LNCaP clone FGC (cell line): ENCODE results near the gene UBE2D2.

Experiments
- DNase-seq: peaks from one replicate; pipeline ENCODE4 v3.0.0-alpha.2; 2011; ENCODE audit warnings: low read depth
- H3K4me3 ChIP-seq: 2 replicates; pipeline ENCODE4 v1.5.1; 2011; ENCODE audit warnings: mild to moderate bottlenecking, low read depth, low read length, control low read depth
- TF ChIP-seq, protein P1 (sequence below): IDR thresholded peaks from 2 replicates; pipeline ENCODE4 v1.5.1; 2012; ENCODE audit warnings: mild to moderate bottlenecking; ENCODE audit not compliant: control insufficient read depth, insufficient read depth; ENCODE audit errors: extremely low read depth

Gene UBE2D2

DNA sequence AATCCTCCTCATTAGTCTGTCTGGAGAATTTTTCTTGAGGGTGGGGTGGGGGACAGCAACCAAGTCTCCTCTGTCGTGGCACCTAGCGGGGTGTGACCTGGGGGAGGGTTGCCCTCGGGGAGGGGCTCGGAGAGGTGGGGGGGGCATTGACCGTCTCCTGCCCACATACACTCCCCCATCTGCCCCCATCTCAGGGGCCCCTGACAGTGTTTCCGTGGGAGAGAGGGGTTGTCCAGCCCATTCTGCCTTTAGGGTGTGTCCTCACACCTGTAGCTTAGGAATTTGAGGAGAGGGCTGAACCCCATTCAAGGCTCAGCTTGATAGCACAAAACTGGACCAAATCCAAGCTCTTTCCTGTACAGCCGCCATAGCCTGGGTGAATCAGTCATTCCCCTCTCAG is 81.1 kb downstream of the UBE2D2 start:
- H3K4me3 ChIP-seq, result no peak overlapping the region
- DNase-seq, result no peak
- TF ChIP-seq, protein P1, sequence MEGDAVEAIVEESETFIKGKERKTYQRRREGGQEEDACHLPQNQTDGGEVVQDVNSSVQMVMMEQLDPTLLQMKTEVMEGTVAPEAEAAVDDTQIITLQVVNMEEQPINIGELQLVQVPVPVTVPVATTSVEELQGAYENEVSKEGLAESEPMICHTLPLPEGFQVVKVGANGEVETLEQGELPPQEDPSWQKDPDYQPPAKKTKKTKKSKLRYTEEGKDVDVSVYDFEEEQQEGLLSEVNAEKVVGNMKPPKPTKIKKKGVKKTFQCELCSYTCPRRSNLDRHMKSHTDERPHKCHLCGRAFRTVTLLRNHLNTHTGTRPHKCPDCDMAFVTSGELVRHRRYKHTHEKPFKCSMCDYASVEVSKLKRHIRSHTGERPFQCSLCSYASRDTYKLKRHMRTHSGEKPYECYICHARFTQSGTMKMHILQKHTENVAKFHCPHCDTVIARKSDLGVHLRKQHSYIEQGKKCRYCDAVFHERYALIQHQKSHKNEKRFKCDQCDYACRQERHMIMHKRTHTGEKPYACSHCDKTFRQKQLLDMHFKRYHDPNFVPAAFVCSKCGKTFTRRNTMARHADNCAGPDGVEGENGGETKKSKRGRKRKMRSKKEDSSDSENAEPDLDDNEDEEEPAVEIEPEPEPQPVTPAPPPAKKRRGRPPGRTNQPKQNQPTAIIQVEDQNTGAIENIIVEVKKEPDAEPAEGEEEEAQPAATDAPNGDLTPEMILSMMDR, result no peak

GRCh38 chr5:139642891-139643871 is 82.0 kb downstream of the UBE2D2 start:
- no peak overlapping the region for H3K4me3 ChIP-seq
- DNase-seq, result peak; percentile 52
- TF ChIP-seq, protein P1, result no peak

DNA sequence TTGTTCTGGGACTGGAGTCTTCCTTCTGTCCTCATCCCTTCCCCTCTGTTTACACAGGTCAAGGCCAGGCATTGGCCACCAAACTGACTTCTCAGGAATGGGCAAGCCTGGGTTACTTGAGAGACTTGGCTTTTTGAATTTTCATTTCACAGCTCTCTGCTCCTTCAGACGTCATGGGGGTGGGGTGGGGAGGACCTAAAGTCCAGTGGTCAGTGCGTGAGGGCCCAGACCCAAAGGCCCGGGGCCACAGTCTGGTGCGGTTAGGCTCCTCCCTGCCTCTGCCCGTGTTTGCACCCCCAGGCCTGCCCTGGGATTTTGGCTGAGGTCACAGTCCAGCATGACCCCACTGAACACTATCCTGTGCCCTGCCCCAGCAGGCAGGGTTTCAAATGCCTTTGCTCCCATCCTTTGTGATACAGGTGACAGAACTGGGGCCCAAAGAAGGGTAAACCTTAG is 82.9 kb downstream of the UBE2D2 start:
- TF ChIP-seq, protein P1, result no peak
- H3K4me3 ChIP-seq, result no peak overlapping the region
- peak; percentile 25 for DNase-seq

- no peak for DNase-seq
- TF ChIP-seq, protein P1, result no peak
- H3K4me3 ChIP-seq, result no peak overlapping the region
Measured at GRCh38 chr5:139644646-139645429, 83.7 kb downstream of the UBE2D2 start.

DNA sequence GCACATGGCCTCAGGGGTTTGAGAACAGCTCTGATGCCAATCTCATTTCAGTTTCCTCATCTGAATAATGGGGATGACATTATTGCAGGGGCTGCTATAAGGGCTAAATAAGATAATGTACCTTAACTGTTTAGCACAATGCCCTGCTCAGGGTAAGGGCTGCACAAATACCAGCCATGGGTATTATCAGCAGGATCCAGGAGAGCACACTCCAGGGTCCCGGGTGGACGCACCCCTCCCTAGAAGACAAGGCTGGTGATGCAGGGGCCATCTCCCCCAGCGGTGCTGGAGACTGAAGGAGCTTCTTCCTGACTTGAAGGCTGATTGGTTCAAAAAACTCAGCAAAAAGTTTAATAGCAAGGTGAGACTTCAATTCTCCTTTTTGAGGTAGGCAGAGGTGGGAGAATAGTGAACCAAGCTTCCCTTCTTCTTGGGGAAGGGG is 84.3 kb downstream of the UBE2D2 start:
- H3K4me3 ChIP-seq, result no peak overlapping the region
- DNase-seq, result no peak
- TF ChIP-seq, protein P1, result no peak

DNA sequence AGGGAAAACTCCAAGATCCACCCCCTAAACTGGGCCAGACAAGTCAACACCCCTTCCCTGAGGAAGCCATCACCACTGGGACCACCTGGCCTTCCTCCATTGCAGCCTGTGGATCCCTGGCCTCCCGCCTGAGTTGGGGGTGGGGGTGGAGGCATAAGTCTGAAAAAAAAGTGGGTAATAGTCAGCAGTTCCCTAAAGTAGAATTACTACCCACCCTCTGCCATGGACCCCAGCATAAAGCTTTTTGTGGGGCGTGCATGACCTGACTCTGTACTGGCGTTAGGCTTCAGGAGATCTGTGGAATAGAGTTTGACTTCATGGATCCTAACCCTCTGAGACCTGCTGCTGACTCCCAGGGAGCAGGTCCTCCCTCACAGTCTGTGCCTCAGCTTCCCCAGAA is 85.0 kb downstream of the UBE2D2 start:
- TF ChIP-seq, protein P1, result no peak
- H3K4me3 ChIP-seq, result no peak overlapping the region
- DNase-seq, result no peak
